GM11168 (cell line): ENCODE results near the gene NDUFB10.

Source experiments
- in situ Hi-C: fragments of 300-500 bp; cut with MboI; formaldehyde crosslinking; loops from one replicate; pipeline ENCODE4 v1.12.0; 2022; ENCODE audit warnings: low sequenced_read_pairs; ENCODE audit not compliant: unreplicated experiment

NDUFB10 gene

GRCh38 chr16:1982013-1982433 lies 22.7 kb downstream of the NDUFB10 start:
- in situ Hi-C loops = no loop called here

- in situ Hi-C loops = no loop called here
These were observed 23.7 kb downstream of the NDUFB10 start for GRCh38 chr16:1982991-1983543.

GRCh38 chr16:1983544-1984346 lies 24.4 kb downstream of the NDUFB10 start, which contains the start of gene GFER:
Gene GFER, plus strand, starts transcription at chr16:1984193. Its CDS starts 26 bp downstream, at chr16:1984219.
- in situ Hi-C loops = no loop called here

GRCh38 chr16:1984347-1985225 lies 25.2 kb downstream of the NDUFB10 start:
- in situ Hi-C loops = no loop called here

GRCh38 chr16:1985466-1986150 lies 26.3 kb downstream of the NDUFB10 start:
- in situ Hi-C loops = no loop called here

GRCh38 chr16:1987198-1987597 lies 27.9 kb downstream of the NDUFB10 start:
- in situ Hi-C loops = no loop called here

GRCh38 chr16:1989209-1990100 lies 30.1 kb downstream of the NDUFB10 start, which contains the start of gene SYNGR3:
Gene SYNGR3, plus strand, starts transcription at chr16:1989970. Its CDS starts 133 bp downstream, at chr16:1990103.
- in situ Hi-C loops = no loop called here

- in situ Hi-C loops = no loop called here
These were observed 30.7 kb downstream of the NDUFB10 start for GRCh38 chr16:1990101-1990350.

GRCh38 chr16:1990351-1991134 lies 31.2 kb downstream of the NDUFB10 start:
- in situ Hi-C loops = no loop called here

GRCh38 chr16:1991135-1991551 lies 31.8 kb downstream of the NDUFB10 start:
- in situ Hi-C loops = no loop called here

- in situ Hi-C loops = no loop called here
These were observed 32.2 kb downstream of the NDUFB10 start for GRCh38 chr16:1991588-1991947.

GRCh38 chr16:1991948-1992703 lies 32.8 kb downstream of the NDUFB10 start:
- in situ Hi-C loops = no loop called here

- in situ Hi-C loops = no loop called here
These were observed 33.5 kb downstream of the NDUFB10 start for GRCh38 chr16:1992704-1993317.

- in situ Hi-C loops = no loop called here
These were observed 34.4 kb downstream of the NDUFB10 start for GRCh38 chr16:1993731-1994131.

GRCh38 chr16:1997494-1998359 lies 38.4 kb downstream of the NDUFB10 start:
- in situ Hi-C loops = no loop called here

GRCh38 chr16:1998360-1998835 lies 39.1 kb downstream of the NDUFB10 start:
- in situ Hi-C loops = no loop called here
